Measurements from ENCODE around the gene COPG2. TPM values are rescaled to one million over a fixed set of nuclear protein-coding genes. Genes with fewer than 3 reads are reported as not detected.

COPG2 gene
- total RNA-seq, 4 donors from 2014 or later: 19.9 to 25.9 (median 23.8) TPM

- no peak overlapping the region for H3K4me3 ChIP-seq (ENCODE audit: low read depth, poor library complexity, severe bottlenecking)
- WGBS, 2 donors: 62 to 73% methylated on average over 50 of the region's 50 CpGs
- no peak for DNase-seq (ENCODE audit: low spot score in 2 of 2)
- no peak for TF ChIP-seq POLR2A (IDR thresholded peaks at IDR 0.05)
- TF ChIP-seq, protein P1, sequence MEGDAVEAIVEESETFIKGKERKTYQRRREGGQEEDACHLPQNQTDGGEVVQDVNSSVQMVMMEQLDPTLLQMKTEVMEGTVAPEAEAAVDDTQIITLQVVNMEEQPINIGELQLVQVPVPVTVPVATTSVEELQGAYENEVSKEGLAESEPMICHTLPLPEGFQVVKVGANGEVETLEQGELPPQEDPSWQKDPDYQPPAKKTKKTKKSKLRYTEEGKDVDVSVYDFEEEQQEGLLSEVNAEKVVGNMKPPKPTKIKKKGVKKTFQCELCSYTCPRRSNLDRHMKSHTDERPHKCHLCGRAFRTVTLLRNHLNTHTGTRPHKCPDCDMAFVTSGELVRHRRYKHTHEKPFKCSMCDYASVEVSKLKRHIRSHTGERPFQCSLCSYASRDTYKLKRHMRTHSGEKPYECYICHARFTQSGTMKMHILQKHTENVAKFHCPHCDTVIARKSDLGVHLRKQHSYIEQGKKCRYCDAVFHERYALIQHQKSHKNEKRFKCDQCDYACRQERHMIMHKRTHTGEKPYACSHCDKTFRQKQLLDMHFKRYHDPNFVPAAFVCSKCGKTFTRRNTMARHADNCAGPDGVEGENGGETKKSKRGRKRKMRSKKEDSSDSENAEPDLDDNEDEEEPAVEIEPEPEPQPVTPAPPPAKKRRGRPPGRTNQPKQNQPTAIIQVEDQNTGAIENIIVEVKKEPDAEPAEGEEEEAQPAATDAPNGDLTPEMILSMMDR (IDR thresholded peaks at IDR 0.05): no peak
- intact Hi-C loops (cut with DNase I; ENCODE audit: low total_unique reads): no loop called here
These were observed 175.8 kb downstream of the COPG2 start for GRCh38 chr7:130492523-130493274.

GRCh38 chr7:130491841-130492522 is 176.6 kb downstream of the COPG2 start, which contains the start of gene MEST:
Gene MEST, plus strand, starts transcription at chr7:130492085. Its CDS starts 229 bp downstream, at chr7:130492314.
- intact Hi-C loops (cut with DNase I; ENCODE audit: low total_unique reads): no loop called here
- H3K4me3 ChIP-seq (ENCODE audit: low read depth, poor library complexity, severe bottlenecking): peak within 1 kb of the TSS; percentile 5
- 62 to 73% methylated on average over 27 to 47 of the region's 71 CpGs for WGBS, 2 donors
- DNase-seq (ENCODE audit: low spot score in 2 of 2): no peak
- TF ChIP-seq, protein P1 (IDR thresholded peaks at IDR 0.05): no peak
- no peak for TF ChIP-seq POLR2A (IDR thresholded peaks at IDR 0.05)

DNA sequence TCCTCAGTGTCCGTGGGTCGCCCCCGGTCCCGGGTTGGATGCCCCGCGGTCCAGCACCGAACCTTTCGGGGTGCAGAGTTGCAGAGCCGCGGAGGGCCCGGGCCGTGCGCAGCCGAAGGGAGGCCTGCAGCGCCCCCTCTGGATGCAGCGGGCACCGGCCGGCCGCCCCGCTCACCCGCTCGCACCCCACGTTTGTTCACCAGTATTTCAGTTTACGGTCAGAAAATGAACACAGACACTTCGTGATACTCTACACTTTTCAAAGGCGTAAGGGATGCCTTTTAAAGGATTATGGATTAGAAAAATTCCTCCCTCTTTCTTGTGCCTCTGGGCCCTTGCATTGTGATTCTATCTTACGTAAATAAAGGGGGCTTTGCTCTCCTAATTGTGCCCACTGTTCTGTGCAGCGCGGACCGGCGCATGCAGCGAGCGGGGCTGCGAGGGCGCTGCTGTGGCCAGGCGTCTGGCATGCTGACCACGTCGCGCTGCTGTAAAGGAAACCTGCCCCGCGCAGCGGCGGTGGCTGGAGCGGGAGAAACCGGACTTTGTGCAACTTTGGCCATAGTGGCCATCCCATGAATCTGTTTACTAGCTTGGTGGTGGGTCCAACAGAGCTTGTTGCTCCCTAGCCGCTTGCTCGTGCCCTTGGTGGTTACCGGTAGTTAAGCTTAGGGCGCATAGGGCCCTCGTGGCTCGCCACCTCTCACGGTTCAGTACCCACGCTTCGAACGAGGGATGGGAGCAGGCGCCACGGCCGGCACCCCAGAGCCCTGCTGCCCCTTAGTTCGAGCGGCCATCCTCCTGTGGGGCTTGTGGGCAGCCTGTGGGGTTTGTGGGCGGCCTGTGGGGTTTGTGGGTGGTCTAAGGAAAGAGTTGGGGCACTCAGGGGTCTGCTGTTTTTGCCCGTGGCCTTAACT is 177.4 kb downstream of the COPG2 start:
- DNase-seq (ENCODE audit: low spot score in 2 of 2): no peak
- 58 to 71% methylated on average over 50 to 55 of the region's 62 CpGs for WGBS, 2 donors
- intact Hi-C loops (cut with DNase I; ENCODE audit: low total_unique reads): no loop called here
- H3K4me3 ChIP-seq (ENCODE audit: low read depth, poor library complexity, severe bottlenecking): peak overlapping the region; percentile 5
- TF ChIP-seq, protein P1 (IDR thresholded peaks at IDR 0.05): no peak
- no peak for TF ChIP-seq POLR2A (IDR thresholded peaks at IDR 0.05)

DNA sequence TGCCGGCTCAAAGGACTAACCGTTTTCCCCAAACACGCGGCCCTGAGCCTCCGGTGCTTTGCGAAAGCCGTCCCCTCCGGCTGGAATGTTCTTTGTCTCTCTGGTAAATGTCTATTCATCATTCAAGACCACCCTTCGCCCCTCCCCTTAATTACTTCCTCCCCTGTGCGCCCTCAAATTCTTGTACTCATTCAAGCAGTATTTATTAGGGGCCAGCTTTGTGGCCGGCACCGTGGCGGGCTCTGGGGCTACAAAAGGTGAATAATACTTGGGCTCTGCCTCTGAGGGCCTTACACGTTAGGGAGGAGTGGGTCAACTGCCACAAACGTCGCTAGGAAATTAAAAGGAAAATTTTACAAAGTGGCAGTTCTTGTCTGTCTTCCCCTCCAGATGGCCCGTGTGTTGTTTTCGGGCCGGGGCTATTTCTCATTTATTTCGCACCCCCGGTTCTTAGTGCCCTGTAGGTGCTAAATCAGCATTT is 178.2 kb downstream of the COPG2 start:
- H3K4me3 ChIP-seq (ENCODE audit: low read depth, poor library complexity, severe bottlenecking): no peak overlapping the region
- intact Hi-C loops (cut with DNase I; ENCODE audit: low total_unique reads): no loop called here
- DNase-seq (ENCODE audit: low spot score in 2 of 2): no peak
- WGBS, 2 donors: 73 to 78% methylated on average over 21 of the region's 21 CpGs
- TF ChIP-seq, protein P1 (IDR thresholded peaks at IDR 0.05): no peak
- TF ChIP-seq POLR2A (IDR thresholded peaks at IDR 0.05): no peak

GRCh38 chr7:130489140-130489983 is 179.2 kb downstream of the COPG2 start:
- H3K4me3 ChIP-seq (ENCODE audit: low read depth, poor library complexity, severe bottlenecking): no peak overlapping the region
- TF ChIP-seq POLR2A (IDR thresholded peaks at IDR 0.05): no peak
- TF ChIP-seq, protein P1 (IDR thresholded peaks at IDR 0.05): no peak
- no peak for DNase-seq (ENCODE audit: low spot score in 2 of 2)
- WGBS, 2 donors: 69 to 80% methylated on average over 10 of the region's 10 CpGs
- intact Hi-C loops (cut with DNase I; ENCODE audit: low total_unique reads): no loop called here

Measured in lower leg skin (tissue), 4 donors.